Stimulated activated CD4-positive, alpha-beta T cell treated with anti-CD3 and anti-CD28 coated beads, Interleukin-15, amount 100 ng/mL, for 1 hour (primary cell): ENCODE measurements around the gene MRAS.
"Not testable (repeated sequence)": the region's sequence is repeated elsewhere in the genome, so short reads cannot be mapped to it uniquely, and the experiment has no call there.

Experiments
- DNase-seq, 2 donors: peaks; one replicate each; pipeline ENCODE4 v3.0.0-alpha.2; 2020; ENCODE audit warnings: low read depth in 1 of 2, low spot score in 1 of 2

The MRAS gene

GRCh38 chr3:138442433-138442832 lies 94.1 kb downstream of the MRAS start:
- no peak for DNase-seq

DNA sequence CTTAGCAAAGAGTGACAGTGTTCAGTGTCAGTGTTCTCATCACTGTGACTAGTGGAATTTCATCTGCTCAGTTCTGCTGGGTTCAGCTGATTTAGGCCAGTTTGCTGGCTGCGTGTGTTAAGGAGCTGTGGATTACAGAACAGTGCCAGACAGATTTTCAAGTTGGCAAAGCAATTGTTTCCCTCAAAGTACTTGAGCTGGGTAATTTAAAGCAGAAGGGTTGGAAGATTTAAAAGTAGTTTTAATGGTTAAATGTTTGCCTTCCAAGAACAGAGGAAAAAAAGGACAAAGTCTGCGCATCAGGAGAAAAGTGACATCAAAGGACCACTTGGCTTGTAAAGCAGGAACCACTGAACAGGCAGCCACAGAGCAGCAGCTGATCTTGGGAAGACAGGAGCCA lies 94.7 kb downstream of the MRAS start:
- no peak for DNase-seq

DNA sequence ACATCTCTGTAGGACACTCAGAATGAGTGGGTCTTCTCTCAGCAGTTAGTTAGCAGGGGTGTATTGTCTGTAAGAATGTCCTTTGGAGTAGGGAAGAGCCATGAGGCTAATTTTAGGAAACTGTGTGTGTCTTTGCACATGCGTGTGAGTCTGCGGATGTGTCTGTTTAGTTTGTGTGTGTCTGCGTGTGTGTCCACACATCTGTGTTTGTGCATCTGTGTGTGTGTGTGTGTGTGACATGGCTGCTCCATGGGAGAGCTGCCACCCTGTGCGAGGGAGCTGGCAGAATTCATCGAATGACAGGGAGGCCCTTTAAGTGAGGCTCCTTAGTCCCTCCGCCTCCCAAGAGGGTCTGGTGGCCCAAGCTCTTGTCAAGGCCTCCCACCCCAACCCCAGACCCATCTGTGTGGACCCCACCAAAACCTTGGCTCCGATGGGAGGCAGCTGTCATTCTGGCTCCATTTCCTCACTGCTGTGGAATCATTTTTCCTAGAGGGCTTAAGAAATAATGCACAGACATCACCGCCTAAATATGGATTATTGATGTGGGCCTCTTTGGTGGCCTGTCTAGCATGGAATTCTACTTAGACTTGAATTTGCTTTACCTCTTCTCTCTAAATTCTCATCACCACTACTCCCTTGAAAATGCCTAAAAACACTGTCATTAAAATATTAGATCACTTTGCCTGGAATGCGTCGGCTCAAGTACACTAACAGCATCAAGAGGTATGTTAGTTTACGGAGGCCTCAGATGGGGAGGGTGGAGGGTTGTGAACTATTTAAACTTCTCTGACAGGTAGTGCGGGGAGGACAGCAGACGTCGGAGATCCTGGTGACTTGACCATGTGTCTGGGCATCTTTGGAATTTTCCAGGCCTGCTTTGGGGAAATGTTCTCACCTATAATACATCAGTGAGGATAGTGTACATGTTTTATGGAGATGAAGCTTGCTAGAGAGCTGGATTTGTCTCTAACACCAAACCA lies 95.4 kb downstream of the MRAS start:
- DNase-seq, result no peak

GRCh38 chr3:138445236-138445635 lies 96.9 kb downstream of the MRAS start:
- no peak for DNase-seq

DNA sequence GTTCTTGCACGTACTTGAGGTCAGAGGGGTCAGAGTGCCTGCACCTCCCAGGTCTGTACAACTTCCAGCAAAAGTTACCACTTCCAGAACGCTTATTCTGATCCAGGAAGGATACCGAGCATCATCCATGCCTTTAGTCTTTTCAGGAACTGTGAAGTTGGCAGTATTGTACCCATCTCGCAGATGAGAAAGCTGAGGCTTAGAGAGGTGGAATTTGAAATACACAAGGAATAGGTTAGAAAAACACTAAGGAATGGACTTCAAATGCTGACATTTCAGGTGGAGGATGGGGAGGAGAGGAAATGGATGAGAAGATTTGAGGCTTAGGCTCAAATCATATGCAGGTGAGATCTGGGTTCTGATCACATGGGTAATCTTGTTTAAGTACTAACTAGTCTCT lies 97.3 kb downstream of the MRAS start:
- DNase-seq, result no peak

DNA sequence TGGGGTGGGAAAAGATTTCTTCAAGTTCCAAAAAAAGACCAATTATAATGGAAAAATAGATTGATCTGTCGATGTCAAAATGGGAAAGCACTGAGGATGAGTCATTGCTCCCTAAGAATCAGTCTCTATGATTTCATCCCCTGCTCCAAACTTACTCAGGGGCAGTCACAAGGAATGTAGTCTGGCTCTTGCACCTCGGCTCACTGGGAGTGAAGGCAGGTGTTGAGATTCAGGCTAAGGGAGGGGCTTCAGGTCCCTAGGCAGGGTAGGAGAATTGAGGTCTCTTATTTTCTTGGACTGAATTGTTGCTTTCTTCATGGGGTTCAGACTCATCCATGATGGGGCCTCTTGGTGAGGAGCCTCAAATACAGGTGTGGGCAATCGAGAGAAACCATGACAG lies 100.3 kb downstream of the MRAS start:
- DNase-seq, result no peak

GRCh38 chr3:138449490-138449889 lies 101.1 kb downstream of the MRAS start:
- no peak for DNase-seq

DNA sequence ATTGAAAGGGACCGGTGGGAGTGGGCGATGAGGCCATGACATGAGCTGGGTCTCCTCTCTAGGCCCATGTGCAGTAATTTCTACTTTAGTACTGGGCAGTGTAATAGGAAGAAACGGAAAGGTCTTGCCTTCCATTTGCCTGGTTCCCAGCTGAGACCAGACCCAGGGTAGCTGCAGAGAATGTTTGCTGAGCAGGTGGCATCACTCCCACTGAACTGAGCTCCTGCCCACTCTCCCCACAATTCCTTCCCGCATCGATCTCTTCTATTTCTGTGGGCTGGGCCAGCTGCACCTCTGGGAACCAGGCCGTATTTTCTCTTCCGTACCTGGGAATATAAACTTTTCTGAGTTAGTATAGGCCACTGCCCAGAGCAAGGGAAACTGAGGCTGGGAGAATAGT lies 101.8 kb downstream of the MRAS start:
- DNase-seq, result no peak

- no peak for DNase-seq
Measured at GRCh38 chr3:138450704-138451424, 102.5 kb downstream of the MRAS start.

DNA sequence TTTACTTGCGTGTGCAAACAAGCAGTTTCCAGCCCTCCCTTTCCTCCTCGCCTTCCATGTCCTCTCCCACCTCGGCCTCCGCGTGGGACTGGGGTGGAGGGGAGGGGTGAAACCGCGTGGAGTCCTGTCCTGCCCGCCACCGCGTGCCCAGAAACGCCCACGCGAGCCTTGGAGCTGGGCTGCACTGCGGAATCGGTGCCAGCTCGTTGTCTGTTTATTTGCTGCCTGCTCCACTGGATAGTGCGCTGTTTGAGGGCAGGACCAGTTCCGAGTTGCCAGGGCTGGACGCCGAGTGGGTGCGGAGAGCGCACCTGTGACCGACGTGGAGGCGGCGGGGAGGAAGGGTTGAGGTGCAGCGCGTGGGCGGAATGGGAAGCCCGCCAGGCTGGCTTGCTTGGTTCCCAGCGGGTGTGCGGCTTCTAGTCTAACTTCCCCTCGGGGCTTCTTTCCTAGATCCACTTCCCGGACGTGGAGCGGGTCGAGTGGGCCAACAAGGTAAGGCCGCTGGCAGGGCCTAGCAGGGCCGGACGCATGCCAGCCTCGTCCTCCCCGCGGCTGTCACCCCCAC lies 103.3 kb downstream of the MRAS start:
- no peak for DNase-seq

DNA sequence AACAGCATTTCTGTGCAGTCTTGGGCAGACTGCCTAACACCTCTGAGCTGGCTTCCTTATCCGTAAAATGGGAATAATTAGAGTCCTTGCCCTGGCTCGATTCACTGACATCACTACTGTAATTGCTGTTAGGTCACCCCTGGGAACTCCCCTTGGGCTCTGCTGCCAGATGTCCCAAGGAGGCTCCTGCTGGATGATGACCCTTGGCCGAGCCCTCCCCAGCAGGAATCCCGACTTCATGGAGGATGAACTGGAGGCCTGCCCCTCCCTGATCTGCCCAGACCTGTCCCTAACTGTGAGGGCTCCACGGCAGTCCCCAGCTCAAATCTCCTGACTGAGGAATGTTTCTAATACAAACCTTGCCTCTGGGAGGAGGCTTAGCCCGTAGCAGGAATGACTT lies 104.1 kb downstream of the MRAS start:
- DNase-seq, result no peak

- DNase-seq, result not testable (repeated sequence)
Measured at GRCh38 chr3:138453940-138454339, 105.6 kb downstream of the MRAS start.
